GM18873 (cell line): Measurements from ENCODE around the gene CLDN18.

Experiments used
- ATAC-seq: cut with Tn5 transposase; IDR thresholded peaks from one replicate; pipeline ENCODE4 v1.9.1; 2021; ENCODE audit warnings: mild to moderate bottlenecking, moderate library complexity, moderate number of reproducible peaks; ENCODE audit not compliant: unreplicated experiment, low FRiP score

Gene CLDN18

DNA sequence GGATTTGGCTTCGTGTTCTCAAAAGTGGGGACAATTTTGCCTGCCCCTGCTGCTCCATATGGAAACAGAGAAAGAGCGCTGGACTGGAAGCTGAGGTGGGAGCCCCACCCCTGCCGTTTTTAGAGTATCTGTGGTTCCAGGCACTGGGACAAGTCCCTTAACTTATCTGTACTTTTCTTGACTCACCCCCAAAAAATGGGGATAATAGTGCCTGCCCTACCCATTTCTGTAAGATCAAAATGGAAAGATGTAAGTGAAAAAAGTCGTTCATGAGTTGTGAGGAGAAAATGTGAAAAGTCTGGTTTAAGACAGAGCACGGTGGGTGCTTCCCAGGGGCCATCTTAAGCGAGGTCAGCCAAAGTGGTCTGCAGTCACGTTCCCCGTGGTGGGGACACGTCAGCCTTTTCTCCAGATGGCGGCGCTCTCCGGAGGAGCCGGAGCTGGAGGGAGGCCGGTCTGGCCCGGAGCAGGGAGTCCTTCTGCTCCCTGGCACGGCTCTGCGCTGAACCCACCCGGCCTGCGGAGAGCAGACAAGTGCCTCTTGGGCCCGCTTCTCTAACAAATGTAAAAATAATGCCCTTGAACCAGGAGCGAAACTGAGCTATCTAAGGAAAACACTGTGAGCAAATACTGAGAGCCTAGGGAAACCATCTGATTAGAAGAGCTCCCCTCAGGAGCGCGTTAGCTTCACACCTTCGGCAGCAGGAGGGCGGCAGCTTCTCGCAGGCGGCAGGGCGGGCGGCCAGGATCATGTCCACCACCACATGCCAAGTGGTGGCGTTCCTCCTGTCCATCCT, at the start of gene CLDN18:
Gene CLDN18, plus strand, starts transcription at position 690 of the 797 bp plus-strand sequence. Its CDS starts 61 bp downstream, at position 751.
- ATAC-seq, result no peak

DNA sequence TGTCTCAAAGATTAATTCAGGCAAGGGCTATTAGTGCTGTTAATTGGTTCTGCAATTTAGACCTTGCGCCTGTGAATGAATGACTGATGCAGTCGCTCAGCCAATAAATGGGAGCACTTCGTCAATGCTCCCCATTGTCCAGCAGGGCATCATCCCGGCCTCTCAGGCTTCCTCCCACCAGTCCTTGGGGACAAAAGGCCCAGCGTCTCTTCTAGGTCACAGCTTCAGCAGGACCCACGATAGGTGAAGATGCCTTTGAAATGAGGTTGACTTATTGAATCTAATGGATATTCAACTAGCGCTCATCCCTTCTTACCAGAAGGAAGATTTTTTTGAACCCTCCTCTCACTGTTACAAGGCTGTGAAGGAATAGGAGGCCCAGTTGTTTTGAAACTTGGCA, 47.7 kb upstream of the CLDN18 start:
- no peak for ATAC-seq

DNA sequence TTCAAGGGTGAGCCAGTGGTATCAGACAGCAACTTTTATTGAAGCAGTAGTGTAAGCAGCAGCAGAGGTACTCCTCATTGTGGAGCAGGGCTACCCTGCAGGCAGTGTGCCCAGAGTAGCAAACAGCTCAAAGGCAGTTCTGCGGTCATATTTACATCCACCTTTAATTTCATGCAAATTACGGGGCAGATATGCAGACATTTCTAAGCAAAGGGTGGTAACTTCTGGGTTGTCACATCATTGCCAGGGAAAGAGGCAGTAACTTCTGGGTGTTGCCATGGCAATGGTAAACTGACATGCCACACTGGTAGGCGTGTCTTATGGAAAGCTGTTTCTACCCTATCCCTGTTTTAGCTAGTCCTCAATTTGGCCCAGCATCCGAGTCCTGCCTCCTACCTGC, 46.5 kb upstream of the CLDN18 start:
- no peak for ATAC-seq

DNA sequence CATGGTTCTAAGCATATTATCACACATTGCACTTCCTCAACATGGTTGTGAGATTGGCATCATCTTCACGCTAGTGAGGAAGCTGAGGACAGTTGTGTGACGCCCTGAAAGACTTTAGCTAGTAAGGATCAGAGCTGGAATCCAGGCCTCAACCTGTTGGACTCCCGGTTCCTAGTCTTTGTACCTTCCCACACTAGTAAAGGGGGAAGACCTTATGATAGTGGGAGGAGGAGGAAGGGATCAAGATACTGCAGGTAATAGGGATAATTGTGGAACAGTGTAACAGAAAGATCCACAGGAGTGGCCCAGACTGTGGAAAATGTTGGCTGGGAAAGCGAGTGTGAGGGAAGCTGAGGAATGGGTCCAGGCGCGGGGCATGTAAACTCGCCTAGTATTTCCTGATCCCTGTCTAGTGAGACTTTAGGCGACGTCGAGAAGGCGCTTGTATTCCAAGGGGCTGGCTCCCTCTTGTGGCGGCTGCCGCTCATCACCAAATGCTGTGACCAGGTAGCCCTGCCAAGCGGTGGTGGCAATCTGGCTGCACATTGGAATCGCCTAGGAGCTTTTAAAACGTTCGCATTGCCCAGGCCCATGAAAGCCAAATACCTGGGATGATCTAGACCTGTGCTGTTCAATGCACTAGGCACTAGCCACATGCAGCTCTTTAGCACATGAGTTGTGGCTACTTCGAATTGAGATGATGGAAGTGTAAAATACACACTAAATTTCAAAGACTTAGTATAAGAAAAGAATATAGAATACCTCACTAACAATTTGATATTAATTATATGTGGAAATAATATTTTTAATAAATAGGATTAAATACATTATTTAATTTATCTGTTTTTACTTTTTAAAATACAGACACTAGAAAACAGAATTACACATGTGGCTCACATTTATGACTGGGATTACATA, 38.8 kb upstream of the CLDN18 start:
- ATAC-seq, result peak; percentile 78

DNA sequence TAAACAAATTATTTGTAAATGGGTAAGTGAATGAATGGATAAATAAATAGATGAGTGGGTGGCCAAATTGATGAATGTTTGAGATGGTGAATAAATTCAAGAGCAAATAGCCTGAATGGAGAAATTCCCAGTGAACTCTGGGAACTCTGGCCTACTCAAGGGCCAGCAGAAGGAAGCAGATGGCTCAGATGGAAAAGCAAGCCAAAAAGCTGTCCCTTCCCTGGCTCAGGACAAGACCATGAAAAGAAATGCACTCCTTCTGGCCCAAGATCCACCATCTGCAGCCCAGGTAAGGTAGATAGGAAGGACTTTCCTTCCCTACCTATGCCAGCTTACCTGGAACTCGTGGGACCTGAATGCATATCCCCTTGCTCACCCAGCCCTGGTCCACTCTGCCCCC, 37.6 kb upstream of the CLDN18 start:
- no peak for ATAC-seq

DNA sequence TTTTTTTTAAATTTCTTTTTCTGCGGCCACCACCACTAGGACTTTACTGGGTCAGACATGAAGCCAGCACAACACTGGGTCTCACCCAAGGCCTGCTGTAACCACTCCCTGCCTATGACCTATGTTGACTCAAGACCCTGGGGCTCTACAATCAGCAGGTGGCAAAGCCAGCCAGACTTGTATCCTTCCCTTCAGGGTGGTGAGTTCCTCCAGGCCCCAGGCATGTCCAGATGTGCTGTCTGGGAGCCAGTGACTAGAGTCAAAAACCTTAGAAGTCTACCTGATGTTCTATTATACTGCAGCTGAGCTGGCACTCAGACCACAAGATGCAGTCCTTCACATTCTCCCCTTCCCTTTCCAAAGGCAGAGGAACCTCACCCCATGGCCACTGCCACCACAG, 31.6 kb upstream of the CLDN18 start:
- no peak for ATAC-seq

DNA sequence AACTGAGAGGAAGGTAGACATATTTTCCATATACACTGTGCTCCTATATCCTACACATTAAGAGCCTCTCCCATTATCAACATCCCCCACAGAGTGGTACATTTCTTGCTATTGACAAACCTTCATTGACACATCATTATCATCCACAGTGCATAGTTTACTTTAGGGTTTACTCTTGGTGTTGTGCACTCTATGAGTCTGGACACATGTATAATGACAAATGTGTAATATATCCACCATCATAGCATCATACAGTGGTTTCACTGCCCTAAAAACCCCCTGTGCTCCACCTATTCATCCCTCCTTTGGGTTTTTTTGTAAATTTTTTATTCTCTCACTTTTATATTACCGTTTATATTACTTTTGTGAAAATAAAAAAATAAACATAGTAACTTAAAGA, 22.2 kb upstream of the CLDN18 start:
- no peak for ATAC-seq

DNA sequence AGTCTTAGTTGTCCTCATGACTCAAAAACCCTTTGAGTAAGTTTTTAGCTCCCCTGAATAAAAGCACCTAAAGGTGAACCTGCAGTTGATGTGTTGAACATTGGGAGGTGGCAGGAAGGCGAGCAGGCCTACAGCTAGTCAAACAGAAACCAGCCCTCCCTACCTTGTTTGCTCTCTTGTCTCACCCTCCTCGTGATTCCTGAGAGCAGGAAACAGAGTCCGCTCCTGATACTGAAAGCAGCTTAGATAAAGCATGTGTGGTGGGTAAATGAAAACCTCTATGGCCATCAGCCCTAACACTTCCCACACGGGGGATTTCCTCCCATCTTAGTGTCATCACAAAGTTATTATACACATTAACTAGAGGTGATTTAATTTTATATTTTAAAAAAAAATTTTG, 21.8 kb upstream of the CLDN18 start:
- peak; percentile 79 for ATAC-seq

DNA sequence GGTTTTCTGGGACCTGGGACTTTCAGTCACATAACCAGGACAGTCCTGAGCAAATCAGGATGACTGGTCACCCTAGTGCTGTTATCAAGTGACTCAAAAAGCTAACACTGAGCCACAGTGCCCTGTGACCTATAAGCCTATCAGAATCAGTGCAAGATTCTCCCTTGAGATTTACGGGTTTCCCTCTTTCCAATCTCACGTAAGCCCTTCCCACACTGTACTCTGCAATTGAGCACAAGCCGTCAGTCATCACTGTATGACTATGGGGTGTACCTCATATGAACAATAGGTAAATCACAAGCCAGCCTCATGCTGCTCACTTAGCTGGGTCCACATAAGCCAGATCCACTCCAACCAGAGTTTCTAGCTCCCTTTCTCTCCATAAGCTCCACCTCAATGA, 21.0 kb upstream of the CLDN18 start:
- peak; percentile 72 for ATAC-seq

DNA sequence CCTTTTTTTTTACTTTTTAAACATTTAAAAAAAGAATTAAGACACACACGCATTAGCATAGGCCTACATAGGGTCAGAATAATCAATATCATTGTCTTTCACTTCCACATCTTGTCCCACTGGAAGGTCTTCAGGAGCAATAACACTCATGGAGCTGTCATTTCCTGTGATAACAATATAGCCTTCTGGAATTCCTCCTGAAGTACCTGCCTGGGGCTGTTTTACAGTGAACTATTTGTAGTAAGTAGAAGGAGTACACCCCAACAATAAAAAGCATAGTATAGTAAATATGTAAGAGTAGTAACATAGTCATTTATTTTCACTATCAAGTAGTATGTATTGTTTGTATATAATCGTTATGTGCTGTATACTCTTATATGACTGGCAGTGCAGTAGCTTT, 19.5 kb upstream of the CLDN18 start:
- ATAC-seq, result no peak

DNA sequence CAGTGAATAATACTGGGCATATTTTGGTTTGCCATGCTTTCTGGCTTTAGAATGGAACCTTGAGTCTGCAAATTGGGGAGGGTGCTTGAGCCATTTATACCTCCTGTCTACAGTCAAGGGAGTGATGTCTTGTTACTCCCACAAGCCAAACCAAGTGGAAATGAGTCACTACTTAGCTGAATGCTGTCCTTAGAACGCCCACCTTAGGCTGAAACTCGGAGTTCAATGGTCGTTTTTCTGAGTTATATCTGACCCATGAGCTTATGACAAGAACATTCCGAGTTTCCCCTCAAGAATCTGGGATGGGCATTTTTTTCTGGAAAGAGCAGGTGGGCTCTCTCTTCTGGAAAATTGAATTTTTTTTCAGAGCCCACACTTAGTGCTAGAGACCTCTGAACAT, 17.4 kb upstream of the CLDN18 start:
- ATAC-seq, result no peak

DNA sequence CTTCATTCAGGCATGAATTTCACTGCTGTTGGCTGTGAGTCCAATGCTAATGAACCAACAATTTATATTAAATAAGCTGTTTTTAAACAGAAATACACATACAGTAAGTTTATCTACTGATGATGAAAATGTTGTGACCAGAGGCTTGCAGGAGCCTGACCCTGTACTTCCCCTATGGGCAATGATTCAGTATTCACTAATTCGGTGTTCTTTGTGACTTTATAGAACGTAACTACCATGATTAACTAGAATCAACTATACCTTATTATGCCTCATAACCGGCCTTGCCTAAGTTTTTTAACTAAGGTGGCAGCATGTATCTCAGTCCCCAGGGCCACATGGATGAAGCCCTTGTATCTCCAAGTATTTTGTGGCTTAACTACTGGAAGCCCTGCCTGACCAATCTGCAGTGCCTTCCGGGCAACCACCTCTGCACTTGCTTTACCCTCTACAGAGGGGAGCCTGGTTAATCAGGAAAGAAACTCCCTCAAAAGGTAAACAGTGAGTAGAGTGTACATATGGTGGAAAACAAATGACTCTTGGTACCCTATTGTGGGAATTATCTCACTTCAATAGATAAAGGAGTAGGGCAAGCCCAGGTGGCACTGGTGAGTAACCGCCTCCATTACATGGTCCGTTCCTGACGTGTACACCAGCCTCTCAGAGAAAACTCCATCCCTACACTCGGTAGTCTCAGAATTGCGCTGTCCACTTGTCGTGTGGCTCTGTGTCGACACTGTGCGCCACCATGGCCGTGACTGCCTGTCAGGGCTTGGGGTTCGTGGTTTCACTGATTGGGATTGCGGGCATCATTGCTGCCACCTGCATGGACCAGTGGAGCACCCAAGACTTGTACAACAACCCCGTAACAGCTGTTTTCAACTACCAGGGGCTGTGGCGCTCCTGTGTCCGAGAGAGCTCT, 11.6 kb upstream of the CLDN18 start:
- no peak for ATAC-seq

DNA sequence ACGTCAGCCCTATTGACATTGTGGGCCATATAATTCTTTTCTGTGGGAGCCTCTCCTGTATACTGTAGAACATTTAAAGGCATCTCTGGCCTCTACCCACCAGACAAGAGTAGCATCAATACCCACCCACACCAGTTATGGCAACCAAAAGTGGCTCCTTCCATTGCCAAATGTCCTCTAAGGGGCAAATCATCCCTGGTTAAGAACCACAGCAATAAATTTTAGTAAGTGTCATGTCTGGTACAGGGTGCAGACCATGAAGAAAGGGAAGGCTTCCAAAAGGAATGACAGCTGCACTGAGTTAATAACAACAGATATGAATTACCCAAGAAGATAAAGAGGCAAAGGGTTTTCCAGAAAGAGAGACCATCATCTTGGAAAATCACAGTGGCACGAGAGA, 6.9 kb upstream of the CLDN18 start:
- no peak for ATAC-seq

DNA sequence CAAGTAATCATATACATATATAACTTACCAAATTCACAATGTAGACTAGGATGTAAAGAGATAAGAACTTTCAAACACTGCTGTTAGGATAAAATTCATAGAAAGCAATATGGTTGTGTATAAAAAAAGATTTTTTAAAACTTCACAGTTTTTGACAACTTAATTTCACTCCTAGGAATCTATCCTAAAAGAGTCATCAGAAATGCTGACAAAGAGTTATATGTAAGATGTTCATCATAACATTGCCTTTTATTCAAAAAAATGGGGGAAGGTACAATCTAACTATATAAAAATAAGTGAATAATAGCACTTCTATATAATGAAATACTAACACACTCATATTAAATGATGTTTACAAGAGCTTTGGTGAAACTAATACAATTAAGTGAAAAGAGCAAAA, 4.3 kb upstream of the CLDN18 start:
- no peak for ATAC-seq

DNA sequence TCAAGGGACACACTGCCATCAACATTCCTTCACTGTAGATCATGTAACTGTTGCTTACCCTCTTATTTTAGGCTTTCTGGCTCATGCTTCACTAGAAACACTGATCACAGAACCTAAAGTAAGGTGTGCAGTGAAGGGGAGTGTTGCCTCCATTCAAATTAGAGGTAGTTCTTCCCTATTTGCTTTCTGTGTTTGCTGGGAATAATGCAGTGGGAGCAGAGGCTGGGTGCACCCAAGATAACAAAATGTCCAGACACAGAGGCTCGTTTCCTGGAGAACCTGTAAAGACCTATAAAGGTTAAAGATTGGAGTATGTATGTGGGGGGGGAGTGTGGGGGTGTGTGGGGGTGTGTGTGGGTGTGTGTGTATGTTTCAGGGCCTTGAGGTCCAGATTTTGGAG, 2.1 kb upstream of the CLDN18 start:
- no peak for ATAC-seq

DNA sequence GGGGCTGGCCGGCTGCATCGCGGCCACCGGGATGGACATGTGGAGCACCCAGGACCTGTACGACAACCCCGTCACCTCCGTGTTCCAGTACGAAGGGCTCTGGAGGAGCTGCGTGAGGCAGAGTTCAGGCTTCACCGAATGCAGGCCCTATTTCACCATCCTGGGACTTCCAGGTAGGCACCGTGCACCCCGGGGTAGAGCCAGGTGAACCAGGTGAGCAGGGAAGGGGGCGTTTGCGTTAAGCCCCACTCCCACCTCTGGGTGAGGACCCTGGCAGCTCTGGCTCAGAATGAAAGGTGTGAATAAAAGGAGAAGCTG, 267 bp downstream of the CLDN18 start:
- ATAC-seq, result no peak

DNA sequence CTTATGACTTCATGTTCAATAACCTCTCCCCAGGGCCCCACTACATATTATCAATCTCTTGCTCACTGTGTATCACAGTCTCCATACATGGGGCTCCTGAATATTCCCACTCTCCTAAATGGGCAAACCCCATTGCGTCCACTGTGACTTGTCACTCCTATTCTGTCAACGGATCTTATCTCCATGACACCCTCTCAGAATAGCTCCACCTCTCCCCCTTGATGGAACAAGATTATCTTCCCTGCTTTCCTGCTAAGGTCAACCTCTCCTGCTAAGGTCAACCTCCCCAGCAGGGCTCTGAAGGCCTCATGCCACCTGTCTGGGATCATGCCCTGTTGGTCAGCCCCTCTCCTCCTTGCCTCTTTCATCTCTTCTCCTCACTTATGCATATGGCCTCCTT, 1.8 kb downstream of the CLDN18 start:
- no peak for ATAC-seq

DNA sequence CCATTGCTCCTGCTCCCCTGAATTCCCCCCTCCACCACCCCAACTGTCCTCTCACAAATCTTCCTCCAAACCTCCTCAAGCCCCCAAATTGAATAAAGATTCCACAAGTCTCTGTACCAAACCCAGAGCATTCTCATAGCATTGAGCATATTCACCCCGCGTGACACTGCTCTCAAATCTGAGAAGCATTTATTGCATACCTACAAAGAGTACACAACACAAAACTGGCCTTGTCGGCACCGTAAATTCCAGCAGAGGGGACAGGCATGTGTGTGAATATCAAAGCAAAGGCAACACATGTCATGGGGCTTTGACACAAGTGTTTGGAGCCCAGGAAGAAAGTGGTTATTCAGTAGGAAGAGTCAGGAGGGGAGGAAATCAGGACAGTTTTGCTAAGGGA, 2.6 kb downstream of the CLDN18 start:
- no peak for ATAC-seq

DNA sequence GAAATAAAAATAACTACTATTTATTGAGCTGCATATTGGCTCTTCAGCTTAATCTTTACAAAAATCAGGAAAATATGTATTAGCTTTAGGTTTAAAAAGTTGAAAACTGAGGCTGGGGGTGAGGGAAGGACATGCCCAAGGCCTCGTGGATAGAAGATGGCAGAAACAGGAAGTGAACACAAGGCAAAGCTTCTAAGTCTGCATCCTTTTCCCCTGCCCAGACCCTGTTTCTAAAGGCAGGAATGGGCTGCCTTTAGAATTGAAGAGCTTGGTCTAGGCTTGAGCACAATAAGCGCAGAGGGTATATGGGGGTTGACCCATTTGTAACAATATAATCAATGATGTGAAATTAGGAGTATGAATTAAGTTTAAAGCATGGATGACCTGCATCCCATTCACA, 6.1 kb downstream of the CLDN18 start:
- no peak for ATAC-seq

DNA sequence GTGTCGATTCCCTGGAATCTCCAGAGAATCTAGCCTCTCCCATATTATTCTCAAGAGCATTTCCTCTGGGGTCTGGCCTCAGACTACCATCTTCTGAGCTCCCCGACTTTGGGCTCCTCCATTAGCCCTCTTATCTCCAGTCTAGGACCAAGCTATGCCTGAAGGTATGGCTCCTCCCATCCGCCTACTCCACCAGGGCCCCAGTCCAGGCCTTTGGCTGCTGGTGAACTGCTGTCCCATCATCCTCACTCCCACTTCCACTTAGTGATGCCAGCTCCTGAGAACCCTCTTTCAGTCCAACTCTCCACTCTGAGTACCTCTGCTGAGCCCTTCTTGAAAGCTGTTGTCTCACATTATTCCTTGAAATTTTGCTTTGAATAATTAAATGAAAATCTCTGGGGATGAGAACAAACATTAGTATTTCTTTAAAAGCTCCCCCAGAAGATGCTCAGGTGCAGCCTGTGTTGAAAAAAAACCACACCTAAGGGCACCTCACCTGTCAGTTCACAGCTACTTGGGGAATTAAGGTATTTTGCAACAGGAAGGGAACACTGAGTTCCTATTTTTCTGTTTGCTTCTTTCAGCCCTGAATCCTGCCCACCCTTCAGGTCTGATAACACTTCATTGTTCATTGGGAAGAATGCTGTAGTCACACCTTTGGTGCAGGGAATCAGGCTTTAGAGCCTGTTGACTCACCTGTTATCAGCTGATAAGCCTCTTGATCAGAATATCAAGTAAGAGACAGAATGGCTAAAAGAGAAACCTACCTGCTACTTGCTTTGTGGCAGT, 9.5 kb downstream of the CLDN18 start:
- ATAC-seq, result no peak
